NCI-H226 (cell line): ENCODE results near the gene TTLL6.
"Not testable (repeated sequence)": the region's sequence is repeated elsewhere in the genome, so short reads cannot be mapped to it uniquely, and the experiment has no call there.

ENCODE experiments used
- DNase-seq: peaks from one replicate; pipeline ENCODE4 v3.0.0-alpha.2; 2015

Gene TTLL6

DNA sequence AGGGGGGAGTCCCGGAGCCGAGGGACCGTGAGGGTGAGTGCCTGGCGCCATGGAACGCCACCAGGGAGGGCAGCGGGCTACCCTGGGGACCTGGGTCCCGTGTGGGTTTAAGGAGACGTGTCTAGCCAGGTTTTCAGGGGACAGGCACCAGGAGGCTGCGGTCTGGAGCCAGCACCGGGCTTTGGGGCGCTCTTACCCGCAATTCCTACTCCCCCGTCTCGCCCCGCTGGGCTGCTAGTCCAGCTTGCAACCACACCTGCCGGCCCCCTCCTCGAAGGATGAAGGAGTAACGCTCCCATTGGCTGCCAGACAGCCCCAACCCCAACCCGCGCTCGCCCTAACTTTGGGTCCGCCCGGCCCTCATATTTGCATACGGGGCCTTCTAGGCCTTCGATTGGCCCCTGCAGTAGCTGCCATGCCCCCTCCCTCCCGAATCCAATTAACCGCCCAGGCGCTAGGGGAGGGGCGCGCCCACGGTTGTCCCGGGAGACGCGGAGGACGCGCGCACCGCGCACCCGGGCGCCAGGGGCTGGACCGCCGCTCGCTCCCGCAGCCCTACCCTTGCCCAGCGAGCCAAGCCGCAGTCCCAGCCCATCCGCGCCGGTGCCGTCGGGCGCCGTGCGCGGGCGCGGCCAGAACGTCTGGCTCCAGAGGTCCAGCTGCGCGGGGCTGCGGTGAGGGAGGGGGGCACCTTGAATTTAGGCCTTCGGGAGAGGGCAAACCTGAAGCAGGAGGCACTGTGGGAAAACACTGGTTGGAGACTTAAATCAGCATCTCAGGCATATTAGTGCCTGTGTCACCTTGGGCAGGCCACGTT, at the start of gene TTLL6:
TTLL6 (minus strand) TSS at position 456 of the 817 bp plus-strand sequence; CDS start at position 299, 157 bp downstream.
- DNase-seq: peak; percentile 96

DNA sequence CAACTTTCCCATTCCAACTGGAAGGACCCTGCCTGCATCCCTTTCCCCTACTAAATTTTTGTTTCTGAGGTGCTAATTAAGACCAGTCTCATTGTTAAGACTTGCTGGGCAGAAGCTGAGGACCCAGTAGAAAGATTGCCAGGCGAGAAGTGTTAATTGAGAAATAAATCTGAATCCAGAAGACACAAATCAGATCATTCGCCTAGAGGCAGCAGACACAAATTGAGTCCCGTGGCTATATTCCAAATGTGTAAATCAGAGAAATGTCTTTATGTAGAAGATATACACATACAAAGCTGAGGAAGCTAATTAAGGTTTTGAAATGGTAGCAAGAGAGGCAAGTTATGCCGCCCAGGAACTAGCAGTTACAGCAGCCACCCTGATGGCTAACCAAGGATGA, 43.4 kb upstream of the TTLL6 start:
- no peak for DNase-seq

DNA sequence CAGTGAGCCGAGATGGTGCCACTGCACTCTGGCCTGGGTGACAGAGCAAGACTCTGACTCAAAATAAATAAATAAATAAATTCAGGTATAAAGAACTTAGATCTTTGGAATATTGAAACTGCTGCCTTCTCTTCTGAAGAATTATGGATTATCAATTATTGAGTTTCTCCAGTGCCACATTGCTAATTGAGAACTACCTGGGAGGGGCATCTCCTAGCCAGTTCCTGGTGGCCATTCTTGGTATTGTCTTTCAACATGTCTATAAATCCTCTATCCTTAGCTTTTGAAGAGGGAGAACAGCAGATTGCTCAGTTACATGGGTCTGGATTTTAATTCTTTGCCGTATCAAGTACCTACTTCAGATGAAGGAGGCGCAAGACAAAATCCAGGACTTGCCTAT, 43.0 kb upstream of the TTLL6 start:
- no peak for DNase-seq

DNA sequence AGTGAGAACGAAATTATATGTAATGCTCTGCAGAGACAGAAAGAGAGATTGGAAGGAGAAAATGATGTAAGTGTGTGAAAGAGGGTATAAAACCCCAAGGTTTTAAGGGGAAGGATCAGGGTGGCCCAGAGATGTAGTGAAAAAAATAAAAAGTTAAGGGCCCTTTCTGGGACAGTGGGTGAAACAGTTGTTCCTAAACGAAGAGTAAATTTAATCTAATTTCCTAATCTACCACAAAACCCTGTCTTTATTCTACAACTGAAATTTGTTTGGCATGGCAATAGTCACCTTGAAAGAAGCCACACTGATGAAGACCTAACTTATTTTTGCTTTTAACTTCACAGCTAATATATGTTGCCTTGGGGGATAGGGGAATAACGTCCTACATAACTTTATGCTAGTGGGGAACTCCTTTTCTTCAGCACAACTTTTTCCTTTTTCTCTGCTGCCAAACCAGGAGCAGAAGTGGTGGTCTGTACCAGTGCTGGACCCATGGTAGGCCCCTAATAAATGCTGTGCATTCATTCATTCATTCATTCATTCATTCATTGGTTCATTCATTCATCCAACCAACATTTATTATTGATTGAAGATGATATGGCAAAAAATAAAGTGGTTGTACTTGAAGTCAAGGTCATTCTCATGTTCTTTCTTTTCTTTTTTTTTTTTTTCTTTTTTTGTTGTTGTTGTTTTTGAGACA, 39.2 kb upstream of the TTLL6 start:
- DNase-seq: no peak

DNA sequence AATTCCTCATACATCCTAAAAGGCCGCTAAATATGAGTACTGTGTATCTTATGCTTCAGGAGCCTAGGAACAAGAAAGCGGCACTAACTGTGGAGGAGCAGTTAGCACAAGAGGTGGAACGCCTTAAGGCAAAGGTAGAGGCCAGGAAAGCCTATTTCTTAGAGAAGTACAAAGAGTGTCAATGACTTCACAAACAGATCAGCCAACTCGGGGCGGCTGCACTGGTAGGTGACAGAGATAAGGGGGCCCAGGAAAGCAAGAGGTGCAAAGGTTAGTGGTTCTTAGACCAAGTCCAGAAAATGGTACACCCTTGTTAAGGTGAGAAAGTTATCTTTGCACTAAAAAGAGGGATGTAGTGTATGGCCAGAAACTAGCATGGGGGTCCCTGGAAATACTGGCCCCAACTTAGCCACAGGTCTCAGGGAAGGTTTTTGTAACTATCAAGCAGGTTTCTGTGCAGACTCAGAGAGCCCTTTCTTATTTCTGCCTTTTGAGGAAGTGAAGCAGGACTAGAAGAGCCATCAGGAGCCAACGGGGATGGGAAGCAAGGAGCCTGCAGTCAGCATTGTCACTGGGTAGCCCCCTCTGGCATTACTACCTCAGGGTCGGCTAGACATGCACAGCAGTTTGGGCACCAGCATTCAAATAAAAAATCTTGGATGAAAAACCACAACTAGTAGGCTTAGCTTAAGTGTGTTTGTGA, 37.9 kb upstream of the TTLL6 start:
- DNase-seq: no peak

DNA sequence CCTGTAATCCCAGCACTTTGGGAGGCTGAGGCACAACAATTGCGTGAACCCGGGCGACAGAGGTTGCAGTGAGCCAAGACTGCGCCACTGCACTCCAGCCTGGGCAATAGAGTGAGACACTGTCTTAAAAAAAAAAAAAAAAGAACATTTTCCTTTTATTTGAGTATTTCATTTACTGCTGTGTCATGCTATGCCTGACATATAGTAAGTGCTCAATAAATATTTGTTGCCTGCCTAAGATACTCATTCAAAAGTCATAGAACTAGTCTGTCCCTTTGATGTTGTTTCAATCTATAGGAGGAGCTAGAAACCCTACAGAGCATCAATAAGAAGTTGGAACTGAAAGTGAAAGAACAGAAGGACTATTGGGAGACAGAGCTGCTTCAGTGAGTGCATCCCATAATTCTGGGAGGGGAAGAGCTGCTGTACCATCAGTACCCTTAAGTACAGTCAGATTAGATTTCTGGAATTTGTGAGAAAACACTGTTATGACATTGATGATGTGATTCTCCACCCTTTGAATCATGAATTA, 33.8 kb upstream of the TTLL6 start:
- DNase-seq: no peak

DNA sequence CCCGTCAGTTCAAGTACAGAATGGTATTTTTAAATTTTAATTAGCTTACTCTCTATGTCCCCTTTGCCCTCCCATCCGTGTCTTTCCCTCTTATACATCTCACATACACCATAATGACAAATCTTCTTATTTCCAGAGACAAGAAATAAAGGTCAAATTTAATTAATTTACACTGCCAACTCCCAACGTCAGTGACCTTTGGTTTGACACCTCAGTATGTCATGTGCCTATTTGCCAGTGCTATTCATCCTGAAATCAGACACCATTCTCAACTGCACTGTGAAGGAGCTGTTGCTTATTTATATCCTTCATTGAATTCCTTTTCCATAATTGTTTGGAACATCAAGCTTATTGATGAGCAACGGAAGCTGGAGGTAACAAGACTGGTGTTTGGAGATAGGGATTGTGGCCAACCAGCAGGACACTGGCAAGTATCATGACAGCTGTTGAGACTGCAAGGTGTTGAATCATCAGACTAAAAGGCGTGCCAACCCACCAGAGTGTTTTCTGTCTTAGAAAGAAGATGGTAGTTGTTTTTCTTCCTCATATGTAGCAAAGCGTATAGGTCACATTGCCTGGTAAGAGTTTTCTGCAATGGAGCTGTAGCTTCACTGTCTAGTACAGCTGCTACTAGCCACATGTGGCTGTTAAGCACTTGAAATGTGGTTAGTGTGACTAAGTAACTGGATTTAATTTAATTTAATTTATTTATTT, 26.3 kb upstream of the TTLL6 start:
- DNase-seq: no peak

DNA sequence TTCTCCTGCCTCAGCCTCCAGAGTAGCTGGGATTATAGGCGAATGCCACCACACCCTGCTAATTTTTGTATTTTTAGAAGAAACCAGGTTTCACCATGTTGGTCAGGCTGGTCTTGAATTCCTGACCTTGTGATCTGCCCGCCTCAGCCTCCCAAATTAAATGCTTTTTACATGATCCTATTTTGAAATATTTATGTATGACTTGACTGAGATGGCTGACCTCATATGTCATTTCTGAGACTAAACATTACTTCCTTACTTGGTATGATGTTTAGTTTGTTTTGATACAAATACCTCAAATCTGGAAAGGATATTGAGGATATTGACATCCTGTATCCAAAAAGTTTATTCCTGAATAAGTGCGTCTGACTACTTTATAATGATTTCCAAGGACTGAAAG, 25.7 kb upstream of the TTLL6 start:
- DNase-seq: no peak

DNA sequence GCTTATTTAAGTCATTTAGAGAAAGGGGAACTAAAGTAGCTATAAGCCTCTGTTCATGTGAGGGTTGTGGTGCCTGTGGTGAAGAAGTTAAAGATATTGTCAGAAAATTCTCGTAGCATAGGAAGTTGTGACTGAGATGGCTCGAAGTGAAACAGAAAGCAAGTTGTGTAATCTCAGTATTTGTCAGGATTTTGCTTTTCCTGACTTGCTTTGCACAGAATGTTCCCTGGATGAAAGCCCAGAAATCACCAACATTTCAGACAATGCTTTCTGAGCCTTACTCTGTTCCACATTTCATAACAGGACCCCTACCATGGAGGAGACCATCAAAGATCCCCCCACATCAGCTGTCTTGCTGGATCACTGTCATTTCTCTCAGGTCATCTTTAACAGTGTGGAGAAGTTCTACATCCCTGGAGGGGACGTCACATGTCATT, 24.4 kb upstream of the TTLL6 start:
- DNase-seq: peak; percentile 51

DNA sequence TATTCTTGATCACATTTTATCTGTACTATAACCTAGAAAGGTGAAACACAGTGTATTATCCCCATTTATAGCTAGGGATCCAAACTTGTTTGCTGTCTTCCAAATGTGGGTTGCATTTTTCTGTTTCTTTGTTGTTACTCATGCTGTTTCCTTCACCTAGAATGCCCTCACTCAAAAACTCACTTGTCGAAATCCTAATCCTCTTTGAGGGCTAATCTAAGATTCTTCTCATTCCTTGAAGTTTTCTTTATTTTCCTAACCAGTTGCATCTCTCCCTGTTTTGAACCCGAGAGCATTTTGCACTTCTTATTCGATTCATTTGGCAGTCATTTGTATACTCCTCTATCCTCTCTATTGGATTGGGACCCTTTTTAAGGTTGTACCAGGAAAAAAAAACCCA, 23.4 kb upstream of the TTLL6 start:
- no peak for DNase-seq

DNA sequence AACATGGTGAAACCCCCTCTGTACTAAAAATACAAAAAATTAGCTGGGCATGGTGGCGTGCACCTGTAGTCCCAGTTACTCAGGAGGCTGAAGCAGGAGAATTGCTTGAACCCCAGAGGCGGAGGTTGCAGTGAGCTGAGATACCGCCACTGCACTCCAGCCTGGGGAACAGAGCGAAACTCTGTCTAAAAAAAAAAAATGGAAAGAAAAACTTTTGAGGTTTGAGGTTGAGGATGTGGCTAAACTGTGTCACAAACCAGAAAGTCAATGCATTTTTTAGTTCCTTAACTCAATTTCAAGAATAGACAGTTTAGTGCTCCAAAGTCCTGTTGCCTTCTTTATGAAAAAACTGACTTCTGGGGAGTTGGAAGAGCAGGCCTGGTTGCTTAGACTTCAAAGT, 20.4 kb upstream of the TTLL6 start:
- DNase-seq: not testable (repeated sequence)

DNA sequence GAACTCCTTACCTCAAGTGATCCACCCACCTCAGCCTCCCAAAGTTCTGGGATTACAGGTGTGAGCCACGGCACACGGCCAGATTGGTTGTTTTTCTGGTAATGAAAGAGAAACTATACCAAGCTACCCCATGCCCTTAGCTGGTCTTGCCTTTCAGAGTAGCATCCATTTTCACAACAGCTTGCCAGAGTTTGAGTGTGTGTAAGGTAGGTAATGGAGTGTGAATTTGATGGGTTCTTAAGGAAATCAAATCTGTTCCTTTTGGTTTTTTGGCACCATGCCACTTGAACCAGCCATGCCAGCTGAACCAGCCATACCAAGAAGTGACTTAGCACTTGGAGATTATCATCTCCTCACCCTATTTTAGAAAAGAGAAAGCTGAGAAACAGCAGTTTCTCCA, 18.9 kb upstream of the TTLL6 start:
- DNase-seq: no peak

DNA sequence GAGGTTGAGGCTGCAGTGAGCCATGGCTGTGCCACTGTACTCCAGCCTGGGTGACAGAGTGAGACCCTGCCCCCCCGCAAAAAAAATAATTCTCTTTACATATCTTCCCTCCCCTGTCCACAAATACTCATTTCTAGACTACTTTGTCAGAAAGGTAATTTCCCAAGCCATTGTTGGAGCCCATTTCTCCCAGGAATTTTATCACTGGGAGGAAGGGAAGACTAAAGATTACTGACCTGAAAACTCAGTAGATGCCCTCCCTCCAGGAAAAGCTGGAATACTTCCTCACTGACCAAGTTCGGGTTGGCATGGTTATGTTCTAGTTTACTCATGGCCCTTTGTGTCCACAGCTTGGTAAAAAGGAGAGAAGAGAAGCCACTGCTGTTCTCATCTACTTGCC, 17.9 kb upstream of the TTLL6 start:
- DNase-seq: peak; percentile 24

DNA sequence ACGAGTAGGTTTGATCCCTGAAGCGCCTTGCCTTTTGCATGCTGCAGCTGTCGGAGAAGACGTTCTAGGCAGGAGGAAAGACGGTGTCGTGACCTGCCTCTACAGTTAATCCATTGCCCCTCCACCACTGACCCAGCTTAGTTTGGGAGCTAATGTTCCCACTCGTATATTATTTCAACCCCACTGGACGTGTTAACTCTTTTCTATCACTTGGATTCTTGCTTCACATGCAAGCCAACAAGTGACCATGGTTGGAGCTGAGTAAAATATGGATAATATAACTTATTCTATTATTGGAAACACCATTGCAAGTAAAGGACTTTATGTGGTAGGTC, 14.5 kb upstream of the TTLL6 start:
- DNase-seq: no peak

DNA sequence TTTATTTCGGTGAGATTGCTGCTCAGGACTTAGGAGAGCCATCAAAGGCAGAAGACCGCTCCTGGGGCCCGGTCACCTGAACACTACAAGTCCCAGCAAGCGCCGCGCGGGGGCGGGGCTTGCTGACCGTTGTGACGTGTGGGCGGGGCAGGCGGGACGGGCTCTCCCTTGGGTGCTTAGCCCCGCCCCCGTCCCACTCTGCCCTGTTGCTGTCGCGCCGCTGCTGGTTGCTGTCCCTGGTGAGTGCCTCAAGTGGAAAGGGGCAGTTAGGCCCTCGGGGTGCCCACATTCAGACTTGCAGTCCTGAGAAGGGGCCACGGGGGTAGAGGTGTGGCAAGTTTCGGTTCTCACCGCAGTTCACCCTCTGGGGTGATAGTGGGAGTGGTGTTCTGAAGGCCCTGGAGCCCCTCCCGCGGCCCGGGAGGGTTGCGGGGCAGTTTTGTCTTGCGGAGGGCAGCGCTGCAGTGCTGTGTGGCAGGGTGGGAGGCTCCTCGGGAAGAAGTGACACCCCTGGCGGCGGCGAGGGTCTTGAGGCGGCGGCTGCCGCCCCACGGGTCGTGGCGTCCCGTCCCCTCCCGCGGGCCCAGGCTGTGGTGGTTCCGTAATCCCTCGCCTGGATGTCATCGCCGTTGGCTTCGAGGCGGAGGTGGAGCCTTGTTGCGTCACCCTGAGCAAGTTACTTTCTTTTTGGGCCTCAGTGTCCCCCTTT, 14.0 kb upstream of the TTLL6 start, which contains the start of gene CALCOCO2:
CALCOCO2 (plus strand) TSS at position 196 of the 709 bp plus-strand sequence. CDS start 10,673 bp downstream, outside the sequence.
- DNase-seq: peak; percentile 86

DNA sequence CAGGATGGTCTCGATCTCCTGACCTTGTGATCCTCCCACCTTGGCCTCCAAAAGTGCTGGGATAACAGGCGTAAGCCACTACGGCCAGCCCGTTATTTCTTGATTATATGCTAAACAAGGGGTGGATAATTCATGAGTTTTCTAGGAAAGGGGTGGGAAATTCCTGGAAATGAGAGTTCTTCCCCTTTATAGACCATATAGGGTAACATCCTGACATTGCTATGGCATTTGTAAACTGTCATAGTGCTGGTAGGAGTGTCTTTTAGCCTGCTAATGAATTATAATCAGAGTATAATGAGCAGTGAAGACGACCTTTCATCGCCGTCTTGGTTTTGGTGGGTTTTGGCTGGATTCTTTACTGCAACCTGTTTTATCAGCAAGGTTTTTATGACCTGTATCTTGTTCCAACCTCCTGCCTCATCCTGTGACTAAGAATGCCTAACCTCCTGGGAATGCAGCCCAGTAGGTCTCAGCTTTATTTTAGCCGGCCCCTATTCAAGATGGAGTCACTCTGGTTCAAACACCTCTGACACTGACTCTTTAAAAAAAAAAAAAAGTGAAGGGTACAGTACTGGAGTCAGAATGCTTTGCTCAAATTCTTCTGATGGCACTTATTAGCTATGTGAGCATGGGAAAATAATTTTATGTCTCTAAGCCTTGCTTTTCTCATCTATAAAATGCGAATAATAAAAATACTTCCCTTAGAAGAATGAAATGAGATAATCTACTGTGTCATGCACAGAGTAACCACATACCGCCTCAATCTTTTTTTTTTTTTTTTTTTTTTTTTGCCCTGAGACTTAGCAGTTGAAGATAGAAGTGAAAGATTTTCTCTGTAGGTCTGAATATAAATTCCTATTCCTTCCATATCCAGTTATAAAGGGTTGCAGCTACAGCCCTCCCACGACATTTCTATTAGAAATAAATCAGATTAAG, 8.7 kb upstream of the TTLL6 start:
- DNase-seq: peak; percentile 60

DNA sequence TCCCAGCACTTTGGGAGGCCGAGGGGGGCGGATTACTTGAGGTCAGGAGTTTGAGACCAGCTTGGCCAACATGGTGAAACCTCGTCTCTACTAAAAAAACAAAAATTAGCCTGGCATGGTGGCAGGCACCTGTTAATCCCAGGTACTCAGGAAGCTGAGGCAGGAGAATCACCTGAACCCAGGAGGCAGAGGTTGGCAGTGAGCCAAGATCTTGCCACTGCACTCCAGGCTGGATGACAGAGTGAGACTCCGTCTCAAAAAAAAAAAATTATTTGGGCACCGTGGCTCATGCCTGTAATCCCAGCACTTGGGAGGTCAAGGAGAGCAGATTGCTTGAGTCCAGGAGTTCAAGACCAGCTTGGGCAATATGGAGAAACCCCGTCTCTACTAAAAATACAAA, 3.9 kb upstream of the TTLL6 start:
- not testable (repeated sequence) for DNase-seq

DNA sequence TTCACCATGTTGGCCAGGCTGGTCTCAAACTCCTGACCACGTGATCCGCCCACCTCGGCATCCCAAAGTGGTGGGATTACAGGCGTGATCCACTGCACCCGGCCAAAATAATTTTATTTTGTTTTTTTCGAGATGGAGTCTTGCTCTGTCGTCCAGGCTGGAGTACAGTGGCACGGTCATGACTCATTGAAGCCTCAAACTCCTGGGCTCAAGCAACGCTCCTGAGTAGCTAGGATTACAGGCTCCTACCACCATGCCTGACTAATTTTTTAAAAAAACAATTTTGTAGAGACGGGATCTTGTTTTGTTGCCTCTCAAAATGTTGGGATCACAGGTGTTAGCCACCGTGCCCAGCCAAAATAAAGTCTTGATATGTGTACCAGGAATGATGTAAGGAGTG, 2.4 kb upstream of the TTLL6 start:
- DNase-seq: no peak

DNA sequence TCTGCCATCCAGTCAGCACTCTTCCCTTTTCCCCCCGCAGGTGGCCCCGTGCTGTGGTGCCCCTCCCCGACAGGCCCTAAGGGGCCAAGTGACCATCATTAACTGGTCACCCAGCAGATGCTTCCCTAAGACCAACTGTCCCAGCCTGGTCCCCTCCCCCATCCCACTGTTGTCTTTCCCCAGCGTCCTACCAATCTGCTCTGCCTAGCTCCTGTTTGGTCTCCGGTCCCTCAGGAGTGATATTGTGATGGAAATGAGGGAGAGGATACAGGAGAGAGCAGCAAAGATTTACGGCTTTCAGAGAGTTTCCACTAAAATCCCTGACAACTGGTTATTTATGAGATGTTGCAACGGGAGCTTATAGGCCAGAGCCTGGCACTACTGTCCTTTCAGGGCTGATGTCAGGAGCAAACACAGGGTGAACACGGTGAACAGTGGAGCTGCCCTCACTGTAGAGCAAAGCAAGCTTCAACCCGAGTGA, 1.4 kb upstream of the TTLL6 start:
- no peak for DNase-seq

DNA sequence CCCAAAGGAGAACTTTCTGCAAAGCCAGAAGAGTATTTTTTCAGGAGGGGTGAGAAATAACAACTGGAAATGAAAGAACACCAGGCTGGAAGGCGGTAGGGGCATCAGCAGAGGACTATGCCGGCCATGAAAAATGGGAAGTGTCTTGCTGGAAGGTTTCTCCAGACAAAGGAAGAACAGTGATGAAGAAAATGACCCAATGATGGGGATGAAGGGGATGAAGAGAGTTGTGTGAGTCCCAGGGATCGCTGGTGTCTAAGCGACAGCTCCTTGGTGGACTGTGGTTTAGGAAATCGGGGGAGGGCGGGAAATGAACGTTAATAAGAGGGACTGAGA, 623 bp downstream of the TTLL6 start:
- no peak for DNase-seq

DNA sequence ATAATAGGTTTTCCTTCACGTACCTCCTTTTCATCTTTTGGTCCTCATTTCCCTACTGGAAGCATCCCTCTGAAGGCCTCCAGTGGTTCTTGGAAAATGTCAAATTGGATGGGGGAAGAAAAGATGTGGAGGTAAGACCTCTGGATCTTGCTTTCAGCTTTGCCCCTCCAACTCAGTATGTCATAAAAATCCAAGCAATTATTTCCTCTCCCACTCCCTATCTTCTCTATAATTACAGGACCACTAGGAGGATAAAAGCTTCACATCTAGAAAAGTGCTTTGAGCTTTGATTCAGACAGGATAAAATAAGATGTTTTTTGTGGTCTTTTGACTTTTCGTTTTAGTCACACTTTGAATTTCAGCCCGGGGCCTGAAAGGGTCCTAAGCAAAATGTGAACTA, 1.7 kb downstream of the TTLL6 start:
- no peak for DNase-seq
